Ishikawa (cell line): ENCODE results near the gene LMF1.

Experiments
- REST ChIP-seq: IDR thresholded peaks from 2 replicates; pipeline ENCODE4 v1.6.1; 2012; ENCODE audit warnings: low read depth, mild to moderate bottlenecking
- TAF1 ChIP-seq: IDR thresholded peaks from 2 replicates; pipeline ENCODE4 v1.6.1; 2012; ENCODE audit warnings: low read depth, mild to moderate bottlenecking
- YY1 ChIP-seq: IDR thresholded peaks from 2 replicates; pipeline ENCODE4 v1.6.1; 2012; ENCODE audit warnings: low read depth

GRCh38 chr16:995783-996182 lies 25.0 kb upstream of the LMF1 start:
- TF ChIP-seq REST: no peak
- TF ChIP-seq TAF1: no peak
- no peak for TF ChIP-seq YY1
